T-cell (primary cell): ENCODE data around the gene GDF7. TPM values are rescaled to one million over a fixed set of nuclear protein-coding genes. Genes with fewer than 3 reads are reported as not detected.

Source experiments
- ATAC-seq, 4 experiments: fragments of 200-7000 bp in 3 of 4; fragments of 150-1000 bp in 1 of 4; cut with Tn5 transposase; replicated peaks in 1 of 4; 1 replicate in 3 of 4; 2 replicates in 1 of 4; pipeline ENCODE4 v1.10.0; 2021; ENCODE audit warnings: moderate library complexity in 3 of 4, mild to moderate bottlenecking in 2 of 4, moderate number of reproducible peaks in 1 of 4
- CTCF ChIA-PET, 2 donors: fragments of 300-600 bp; sonication (Branson Sonifier 250); formaldehyde crosslinking; loops; one replicate each; lab custom pipeline; 2022; ENCODE audit warnings: antibody characterized with exemption in 2 of 2; lab: Charles Lee
- POLR2A ChIA-PET, 2 donors: fragments of 300-600 bp; sonication (Branson Sonifier 250); formaldehyde crosslinking; loops; one replicate each; lab custom pipeline; 2022; ENCODE audit warnings: antibody characterized with exemption in 2 of 2; lab: Charles Lee
- DNase-seq, 35 experiments: peaks; one replicate each; pipeline versions ENCODE4 v3.0.0 to v3.0.0-alpha.2; 2013 to 2023
- H3K27ac ChIP-seq: one replicate; pipeline ENCODE4 v1.5.1; 2013; ENCODE audit warnings: low read length
- H3K27me3 ChIP-seq, 2 experiments: replicated peaks in 1 of 2; 1 replicate in 1 of 2; 2 replicates in 1 of 2; pipeline versions ENCODE4 v1.6.1 to v1.7.0; 2013; ENCODE audit warnings: low read length in 1 of 2, mixed read lengths in 1 of 2; ENCODE audit not compliant: control insufficient read depth in 2 of 2, insufficient read depth in 2 of 2; ENCODE audit errors: extremely low read depth in 1 of 2
- H3K36me3 ChIP-seq, 2 donors: 1 replicate in 1 of 2; 2 replicates in 1 of 2; pipeline versions ENCODE4 v1.6.1 to v1.7.0; 2013; ENCODE audit warnings: low read length in 1 of 2; ENCODE audit not compliant: control insufficient read depth in 2 of 2, insufficient read depth in 1 of 2; ENCODE audit errors: extremely low read depth in 1 of 2
- H3K4me1 ChIP-seq, 2 experiments: 1 replicate in 1 of 2; 2 replicates in 1 of 2; pipeline versions ENCODE4 v1.6.1 to v1.7.0; 2013; ENCODE audit warnings: low read length in 2 of 2, mixed read lengths in 1 of 2; ENCODE audit not compliant: insufficient read depth in 2 of 2, control insufficient read depth in 1 of 2; ENCODE audit errors: extremely low read depth in 1 of 2
- H3K4me3 ChIP-seq, 2 donors: 1 replicate in 1 of 2; 2 replicates in 1 of 2; pipeline versions ENCODE4 v1.5.1 to v1.7.0; 2013; ENCODE audit warnings: mild to moderate bottlenecking in 2 of 2, low read length in 1 of 2, moderate library complexity in 1 of 2; ENCODE audit not compliant: control insufficient read depth in 1 of 2; ENCODE audit errors: extremely low read depth in 1 of 2
- H3K9me3 ChIP-seq: 2 replicates; pipeline ENCODE4 v1.7.0; 2013
- H3K27ac Mint-ChIP-seq, 2 donors: one replicate each; pipeline ENCODE4 v1.8.0; 2020 to 2021; ENCODE audit warnings: mild to moderate bottlenecking in 2 of 2, mixed read lengths in 2 of 2
- H3K27me3 Mint-ChIP-seq, 2 donors: one replicate each; pipeline ENCODE4 v1.8.0; 2021 to 2022; ENCODE audit warnings: mixed read lengths in 2 of 2
- H3K36me3 Mint-ChIP-seq: one replicate; pipeline ENCODE4 v1.8.0; 2021; ENCODE audit warnings: mixed read lengths
- H3K4me1 Mint-ChIP-seq, 3 donors: one replicate each; pipeline ENCODE4 v1.8.0; 2020 to 2022; ENCODE audit warnings: mixed read lengths in 3 of 3, mild to moderate bottlenecking in 1 of 3
- H3K4me3 Mint-ChIP-seq, 3 donors: one replicate each; pipeline ENCODE4 v1.8.0; 2020 to 2022; ENCODE audit warnings: mild to moderate bottlenecking in 3 of 3, mixed read lengths in 3 of 3, moderate library complexity in 3 of 3
- H3K9me3 Mint-ChIP-seq, 3 donors: one replicate each; pipeline ENCODE4 v1.8.0; 2020 to 2022; ENCODE audit warnings: mixed read lengths in 3 of 3
- WGBS: methylation state at CpG from one replicate; pipeline ENCODE4 v1.1.5; 2013; ENCODE audit warnings: missing lambda C conversion rate; ENCODE audit not compliant: insufficient coverage; 5-methylcytosine and 5-hydroxymethylcytosine counted together
- total RNA-seq, 35 experiments: library from RNA in 6 of 35; stranded (reverse) in 6 of 35; fragments of 120-200 nt in 1 of 35; gene quantifications; one replicate each; pipeline versions ENCODE4 v1.2.1 to v1.2.4 and lab custom pipeline; 2013 to 2026

Gene GDF7
- total RNA-seq, 5 donors from 2014 or later (not counting 1 experiment from before 2014, with no cell fraction given), result 0.10 to 0.51 (median 0.16) TPM

GRCh38 chr2:20624156-20624883, 42.6 kb upstream of the GDF7 start:
- WGBS, result 96% methylated on average over 15 of the region's 20 CpGs
- Histone ChIP-seq H3K27me3 (no peaks in the 10 kb centered on the region), H3K27ac (no peak overlapping the region), H3K4me3 (no peak overlapping the region), H3K36me3 (peaks cover 7 to 52% of the 10 kb centered on the region in 2 donors), H3K9me3 (no peaks in the 10 kb centered on the region), H3K4me1 (no peaks in the 10 kb centered on the region)
- Mint-ChIP-seq H3K4me3 (no peak overlapping the region), H3K4me1 (no peaks in the 10 kb centered on the region), H3K27ac (no peak overlapping the region), H3K9me3 (no peaks in the 10 kb centered on the region), H3K27me3 (no peaks in the 10 kb centered on the region), H3K36me3 (peaks cover 52% of the 10 kb centered on the region)
- POLR2A ChIA-PET, result no interaction called here
- ATAC-seq, result no peak
- no peak for DNase-seq
- CTCF ChIA-PET, result no interaction called here

- no peaks in the 10 kb centered on the region for H3K4me1 ChIP-seq
- no peak overlapping the region for H3K4me3 ChIP-seq
- 88% methylated on average over 11 of the region's 11 CpGs for WGBS
- H3K27me3 ChIP-seq, result no peaks in the 10 kb centered on the region
- H3K36me3 ChIP-seq, result peaks cover 7 to 46% of the 10 kb centered on the region in 2 donors
- H3K27ac Mint-ChIP-seq, result no peak overlapping the region
- no peak overlapping the region for H3K27ac ChIP-seq
- no peak for ATAC-seq
- peaks cover 46% of the 10 kb centered on the region for H3K36me3 Mint-ChIP-seq
- no peaks in the 10 kb centered on the region for H3K9me3 Mint-ChIP-seq
- POLR2A ChIA-PET, result no interaction called here
- no peaks in the 10 kb centered on the region for H3K4me1 Mint-ChIP-seq
- H3K9me3 ChIP-seq, result no peaks in the 10 kb centered on the region
- H3K27me3 Mint-ChIP-seq, result no peaks in the 10 kb centered on the region
- no peak for DNase-seq
- CTCF ChIA-PET, result no interaction called here
- no peak overlapping the region for H3K4me3 Mint-ChIP-seq
Measured at GRCh38 chr2:20624884-20625485, 42.0 kb upstream of the GDF7 start.

- WGBS, result 94% methylated on average over 12 of the region's 19 CpGs
- peaks cover 38% of the 10 kb centered on the region for H3K36me3 Mint-ChIP-seq
- Histone ChIP-seq H3K4me1 (no peaks in the 10 kb centered on the region), H3K4me3 (no peak overlapping the region), H3K27ac (no peak overlapping the region), H3K36me3 (peaks cover 7 to 43% of the 10 kb centered on the region in 2 donors), H3K27me3 (no peaks in the 10 kb centered on the region), H3K9me3 (no peaks in the 10 kb centered on the region)
- no peaks in the 10 kb centered on the region for H3K4me1 Mint-ChIP-seq
- H3K4me3 Mint-ChIP-seq, result no peak overlapping the region
- ChIA-PET POLR2A (no interaction called here), CTCF (no interaction called here)
- H3K27me3 Mint-ChIP-seq, result no peaks in the 10 kb centered on the region
- no peak for DNase-seq
- H3K9me3 Mint-ChIP-seq, result no peaks in the 10 kb centered on the region
- H3K27ac Mint-ChIP-seq, result no peak overlapping the region
- ATAC-seq, result no peak
Measured at GRCh38 chr2:20625491-20626391, 41.2 kb upstream of the GDF7 start.

- Histone ChIP-seq H3K4me1 (no peaks in the 10 kb centered on the region), H3K27me3 (no peaks in the 10 kb centered on the region), H3K36me3 (peaks cover 2 to 42% of the 10 kb centered on the region in 2 donors), H3K4me3 (no peak overlapping the region), H3K27ac (no peak overlapping the region), H3K9me3 (no peaks in the 10 kb centered on the region)
- ATAC-seq (no peak), DNase-seq (no peak)
- no CpG with 5 or more reads among the region's 2 CpGs for WGBS
- no peak overlapping the region for H3K27ac Mint-ChIP-seq
- CTCF ChIA-PET, result no interaction called here
- H3K27me3 Mint-ChIP-seq, result no peaks in the 10 kb centered on the region
- H3K36me3 Mint-ChIP-seq, result peaks cover 34% of the 10 kb centered on the region
- POLR2A ChIA-PET, result no interaction called here
- H3K4me3 Mint-ChIP-seq, result no peak overlapping the region
- H3K4me1 Mint-ChIP-seq, result no peaks in the 10 kb centered on the region
- no peaks in the 10 kb centered on the region for H3K9me3 Mint-ChIP-seq
Measured at GRCh38 chr2:20626392-20626697, 40.6 kb upstream of the GDF7 start.

- Histone ChIP-seq H3K9me3 (no peaks in the 10 kb centered on the region), H3K4me1 (no peaks in the 10 kb centered on the region), H3K27ac (no peak overlapping the region), H3K4me3 (no peak overlapping the region), H3K36me3 (peaks cover 0 to 36% of the 10 kb centered on the region in 2 donors), H3K27me3 (no peaks in the 10 kb centered on the region)
- Mint-ChIP-seq H3K9me3 (no peaks in the 10 kb centered on the region), H3K27ac (no peak overlapping the region), H3K4me3 (no peak overlapping the region), H3K4me1 (no peaks in the 10 kb centered on the region), H3K36me3 (peaks cover 37% of the 10 kb centered on the region), H3K27me3 (no peaks in the 10 kb centered on the region)
- no peak for ATAC-seq
- no peak for DNase-seq
- WGBS, result 94% methylated on average over 18 of the region's 20 CpGs
- POLR2A ChIA-PET, result no interaction called here
- CTCF ChIA-PET, result no interaction called here
Measured at GRCh38 chr2:20626698-20627513, 40.0 kb upstream of the GDF7 start.
